DOHH2 (cell line): Measurements from ENCODE around the gene THBD.

Experiments
- H3F3A ChIP-seq: fragments of 200-600 bp; sonication (generic), shearing (Covaris generic); 2 replicates; pipeline ENCODE4 v1.6.0; 2016; ENCODE audit warnings: antibody characterized with exemption, mild to moderate bottlenecking; ENCODE audit not compliant: control insufficient read depth, insufficient read depth
- H3K27ac ChIP-seq: fragments of 200-600 bp; sonication (generic); 2 replicates; pipeline ENCODE4 v1.5.1; 2014; ENCODE audit warnings: low read depth, mild to moderate bottlenecking, low read length, moderate library complexity
- H3K27me3 ChIP-seq: fragments of 200-600 bp; sonication (generic); 2 replicates; pipeline ENCODE4 v1.6.1; 2014; ENCODE audit warnings: mild to moderate bottlenecking, low read length, mixed read lengths; ENCODE audit not compliant: control insufficient read depth
- H3K36me3 ChIP-seq: fragments of 200-600 bp; sonication (generic); 2 replicates; pipeline ENCODE4 v1.6.1; 2014; ENCODE audit warnings: mild to moderate bottlenecking, low read length, moderate library complexity, mixed read lengths; ENCODE audit not compliant: control insufficient read depth
- H3K4me1 ChIP-seq: fragments of 200-600 bp; sonication (generic); 2 replicates; pipeline ENCODE4 v1.6.1; 2014; ENCODE audit warnings: mild to moderate bottlenecking, low read length, mixed read lengths; ENCODE audit not compliant: control insufficient read depth
- H3K4me2 ChIP-seq: fragments of 200-600 bp; sonication (generic); 2 replicates; pipeline ENCODE4 v1.6.0; 2014; ENCODE audit warnings: mild to moderate bottlenecking, low read length, moderate library complexity
- H3K4me3 ChIP-seq: fragments of 200-600 bp; sonication (generic); 2 replicates; pipeline ENCODE4 v1.5.1; 2014; ENCODE audit warnings: mild to moderate bottlenecking, low read length, mixed read lengths
- H3K79me2 ChIP-seq: fragments of 200-600 bp; sonication (generic); 2 replicates; pipeline ENCODE4 v1.6.1; 2014; ENCODE audit warnings: mild to moderate bottlenecking, low read length, mixed read lengths; ENCODE audit not compliant: control insufficient read depth
- H3K9me2 ChIP-seq: fragments of 200-600 bp; sonication (generic); replicated peaks from 2 replicates; pipeline ENCODE4 v1.6.1; 2014; ENCODE audit warnings: mild to moderate bottlenecking, low read length, mixed read lengths; ENCODE audit not compliant: control insufficient read depth
- H3K9me3 ChIP-seq: fragments of 200-600 bp; sonication (generic); 2 replicates; pipeline ENCODE4 v1.6.1; 2014; ENCODE audit warnings: antibody characterized with exemption, low read length, mixed read lengths; ENCODE audit not compliant: control insufficient read depth, insufficient read depth
- H4K20me1 ChIP-seq: fragments of 200-600 bp; sonication (generic); 2 replicates; pipeline ENCODE4 v1.6.0; 2014; ENCODE audit warnings: low read depth, mild to moderate bottlenecking, antibody characterized with exemption, low read length, moderate library complexity; ENCODE audit not compliant: control insufficient read depth, insufficient read depth
- EZH2phosphoT487 ChIP-seq: fragments of 200-600 bp; sonication (generic); IDR thresholded peaks from 2 replicates; pipeline ENCODE4 v1.6.1; 2017; ENCODE audit warnings: borderline replicate concordance, mild to moderate bottlenecking, antibody characterized with exemption, low read length, moderate library complexity, mixed read lengths
- TF ChIP-seq, protein P1 (sequence below): fragments of 200-600 bp; sonication (generic); IDR thresholded peaks from one replicate; pipeline ENCODE4 v1.5.1; 2014; ENCODE audit warnings: antibody characterized with exemption, mild to moderate bottlenecking, low read depth, low read length; ENCODE audit not compliant: poor library complexity, severe bottlenecking

Gene THBD

DNA sequence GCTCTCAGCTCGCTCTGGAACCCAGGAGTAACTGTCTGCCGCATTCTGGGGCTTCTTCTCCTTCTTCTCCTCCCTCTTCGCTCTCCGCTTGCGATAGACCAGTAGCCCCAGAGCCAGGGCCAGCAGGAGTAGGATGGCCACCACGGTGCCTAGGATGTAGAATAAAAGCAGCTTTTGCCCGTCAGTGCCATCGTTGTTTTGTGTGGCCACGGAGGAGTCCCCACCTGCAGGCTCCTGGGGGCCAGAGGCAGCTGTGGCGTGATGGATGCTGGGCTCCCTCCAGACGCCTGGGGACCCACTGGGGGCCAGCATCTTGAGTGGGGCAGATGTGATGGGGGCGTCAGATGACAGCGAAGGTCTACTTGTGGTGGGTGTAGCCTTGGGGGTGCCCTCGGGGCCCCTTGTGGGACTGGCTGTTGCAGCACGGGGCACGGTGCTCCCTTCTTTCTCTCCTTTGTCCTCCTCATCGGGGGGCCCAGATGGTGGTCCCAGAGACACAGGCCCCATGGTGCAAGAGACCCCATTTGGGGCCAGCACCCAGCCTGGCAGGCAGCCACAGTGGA lies 34.9 kb upstream of the THBD start:
- H3K4me2 ChIP-seq = no peak overlapping the region
- H3K4me3 ChIP-seq = no peak overlapping the region
- no peaks in the 10 kb centered on the region for H3K79me2 ChIP-seq
- H3K4me1 ChIP-seq = no peaks in the 10 kb centered on the region
- no peaks in the 10 kb centered on the region for H3K9me2 ChIP-seq
- no peaks in the 10 kb centered on the region for H4K20me1 ChIP-seq
- no peak for TF ChIP-seq EZH2phosphoT487
- TF ChIP-seq, protein P1, sequence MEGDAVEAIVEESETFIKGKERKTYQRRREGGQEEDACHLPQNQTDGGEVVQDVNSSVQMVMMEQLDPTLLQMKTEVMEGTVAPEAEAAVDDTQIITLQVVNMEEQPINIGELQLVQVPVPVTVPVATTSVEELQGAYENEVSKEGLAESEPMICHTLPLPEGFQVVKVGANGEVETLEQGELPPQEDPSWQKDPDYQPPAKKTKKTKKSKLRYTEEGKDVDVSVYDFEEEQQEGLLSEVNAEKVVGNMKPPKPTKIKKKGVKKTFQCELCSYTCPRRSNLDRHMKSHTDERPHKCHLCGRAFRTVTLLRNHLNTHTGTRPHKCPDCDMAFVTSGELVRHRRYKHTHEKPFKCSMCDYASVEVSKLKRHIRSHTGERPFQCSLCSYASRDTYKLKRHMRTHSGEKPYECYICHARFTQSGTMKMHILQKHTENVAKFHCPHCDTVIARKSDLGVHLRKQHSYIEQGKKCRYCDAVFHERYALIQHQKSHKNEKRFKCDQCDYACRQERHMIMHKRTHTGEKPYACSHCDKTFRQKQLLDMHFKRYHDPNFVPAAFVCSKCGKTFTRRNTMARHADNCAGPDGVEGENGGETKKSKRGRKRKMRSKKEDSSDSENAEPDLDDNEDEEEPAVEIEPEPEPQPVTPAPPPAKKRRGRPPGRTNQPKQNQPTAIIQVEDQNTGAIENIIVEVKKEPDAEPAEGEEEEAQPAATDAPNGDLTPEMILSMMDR = no peak
- no peaks in the 10 kb centered on the region for H3K36me3 ChIP-seq
- H3F3A ChIP-seq = no peaks in the 10 kb centered on the region
- H3K9me3 ChIP-seq = no peaks in the 10 kb centered on the region
- no peak overlapping the region for H3K27ac ChIP-seq
- no peaks in the 10 kb centered on the region for H3K27me3 ChIP-seq

DNA sequence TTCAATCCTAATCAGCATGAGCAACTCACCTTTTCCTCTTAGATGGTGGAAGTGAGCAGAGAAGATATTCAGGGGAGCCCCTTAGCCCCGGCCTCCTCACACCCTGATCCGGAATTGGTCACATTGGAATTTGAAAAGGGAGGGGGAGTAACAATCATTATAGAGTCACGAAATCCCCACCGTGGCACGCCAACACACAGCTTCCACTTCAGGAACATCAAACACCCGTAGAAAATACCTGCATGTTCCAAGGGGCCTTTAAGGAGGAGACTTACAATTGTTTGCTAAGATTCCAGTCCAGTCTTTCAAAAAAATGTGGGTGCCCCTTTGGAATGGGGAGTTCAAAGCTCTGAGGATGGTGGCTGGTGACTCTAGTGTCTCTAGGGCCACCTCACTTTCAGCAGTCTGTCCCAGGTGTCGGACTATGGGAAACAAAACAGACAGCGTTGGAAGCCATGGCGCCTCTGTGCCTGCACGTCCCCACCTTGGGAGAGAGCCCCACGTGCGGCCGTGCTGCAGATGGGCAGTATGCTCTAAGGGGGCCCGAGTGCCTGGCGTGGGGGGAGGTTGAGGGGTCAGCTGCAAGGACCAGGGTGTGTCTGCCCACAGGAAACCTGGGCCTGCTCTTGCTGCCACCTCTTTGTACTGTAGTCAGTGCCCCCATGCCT lies 34.2 kb upstream of the THBD start:
- H3K9me3 ChIP-seq = no peaks in the 10 kb centered on the region
- H4K20me1 ChIP-seq = no peaks in the 10 kb centered on the region
- no peaks in the 10 kb centered on the region for H3K4me1 ChIP-seq
- no peaks in the 10 kb centered on the region for H3K27me3 ChIP-seq
- H3F3A ChIP-seq = no peaks in the 10 kb centered on the region
- H3K27ac ChIP-seq = no peak overlapping the region
- TF ChIP-seq, protein P1 = no peak
- TF ChIP-seq EZH2phosphoT487 = no peak
- no peaks in the 10 kb centered on the region for H3K79me2 ChIP-seq
- H3K36me3 ChIP-seq = no peaks in the 10 kb centered on the region
- no peaks in the 10 kb centered on the region for H3K9me2 ChIP-seq
- H3K4me3 ChIP-seq = no peak overlapping the region
- H3K4me2 ChIP-seq = no peak overlapping the region

DNA sequence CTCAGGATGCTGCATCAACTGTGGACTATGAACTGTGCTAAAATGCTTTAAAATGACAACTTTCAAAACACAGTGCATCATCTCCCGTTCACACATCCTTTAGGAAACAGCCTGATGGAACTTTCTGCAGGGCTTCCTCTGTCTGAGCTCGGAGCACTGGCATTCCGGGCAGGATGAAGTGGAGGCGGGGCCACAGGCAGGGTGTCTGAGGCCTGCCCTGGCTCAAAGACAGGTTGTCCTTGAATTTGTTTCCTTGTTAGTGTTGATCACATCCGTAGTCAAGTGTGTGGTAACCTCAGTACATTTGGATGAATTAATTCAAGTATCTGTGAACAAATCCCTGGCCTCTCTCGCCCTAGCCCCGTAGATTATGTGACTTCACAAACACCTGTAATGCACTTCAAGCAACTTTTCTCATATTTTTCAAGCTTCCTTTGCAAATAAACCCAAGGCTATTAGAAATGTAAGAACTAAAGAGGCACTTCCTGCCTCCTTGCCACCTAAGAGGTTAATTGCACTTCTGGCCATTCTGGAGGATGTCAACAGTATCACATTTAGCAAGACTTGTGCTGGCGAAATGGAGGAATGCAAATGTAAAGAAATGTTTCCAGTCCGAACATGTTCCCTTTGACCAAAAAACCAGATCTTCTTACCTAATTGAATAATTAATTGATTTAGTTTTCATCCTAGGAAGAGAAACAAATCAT lies 33.5 kb upstream of the THBD start:
- Histone ChIP-seq H3K79me2 (no peaks in the 10 kb centered on the region), H3K27me3 (no peaks in the 10 kb centered on the region), H3F3A (no peaks in the 10 kb centered on the region), H4K20me1 (no peaks in the 10 kb centered on the region), H3K4me2 (no peak overlapping the region), H3K9me2 (no peaks in the 10 kb centered on the region), H3K9me3 (no peaks in the 10 kb centered on the region), H3K36me3 (no peaks in the 10 kb centered on the region), H3K4me3 (no peak overlapping the region), H3K27ac (no peak overlapping the region), H3K4me1 (no peaks in the 10 kb centered on the region)
- no peak for TF ChIP-seq EZH2phosphoT487
- TF ChIP-seq, protein P1 = no peak
